Hematopoietic multipotent progenitor cell treated with erythropoietin and hydrocortisone succinate and interleukin-3 and kit ligand, for 8 days (in vitro differentiated cells): Measurements from ENCODE around the gene NSMCE1.

Experiments
- DNase-seq: peaks from one replicate; pipeline ENCODE4 v3.0.0-alpha.2; 2015

NSMCE1 gene

GRCh38 chr16:27242398-27242797, 26.2 kb downstream of the NSMCE1 start:
- DNase-seq = no peak

- DNase-seq = no peak
Measured at GRCh38 chr16:27241658-27242057, 26.9 kb downstream of the NSMCE1 start.

GRCh38 chr16:27240948-27241531, 27.5 kb downstream of the NSMCE1 start:
- no peak for DNase-seq

DNA sequence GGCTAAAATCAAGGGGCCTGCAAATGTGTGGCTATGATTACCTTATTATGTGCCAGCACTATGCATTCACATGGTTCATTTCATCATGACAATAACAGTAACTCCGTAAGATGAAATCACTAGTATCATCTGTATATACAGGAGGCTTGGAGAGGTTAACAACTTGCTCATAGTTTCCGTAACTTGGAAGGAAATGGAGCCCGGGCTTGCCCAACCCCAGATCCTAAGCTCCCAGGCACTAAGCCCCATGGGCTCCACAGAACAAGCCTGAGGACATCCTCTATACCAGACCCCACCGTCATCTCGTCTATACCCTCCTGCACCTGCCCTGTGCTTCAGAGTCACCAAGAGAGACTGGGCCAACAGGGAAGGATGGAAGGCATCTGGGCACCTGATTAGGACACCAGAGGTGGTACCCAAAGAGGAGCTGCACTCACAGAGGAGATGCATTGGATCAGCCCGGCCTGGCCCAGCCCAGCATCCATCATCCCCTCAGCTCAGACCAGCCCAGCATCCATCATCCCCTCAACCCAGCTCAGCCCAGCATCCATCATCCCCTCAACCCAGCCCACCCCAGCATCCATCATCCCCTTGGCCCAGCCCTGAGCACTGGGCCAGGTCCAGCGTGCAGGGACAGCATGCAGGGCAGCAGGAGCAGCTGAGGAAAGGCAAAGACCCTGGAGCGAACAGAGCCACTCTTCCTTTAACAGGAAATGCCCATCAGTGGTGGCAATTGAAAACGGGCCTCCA, 28.5 kb downstream of the NSMCE1 start:
- DNase-seq = no peak

- no peak for DNase-seq
Measured at GRCh38 chr16:27239026-27239425, 29.5 kb downstream of the NSMCE1 start.

DNA sequence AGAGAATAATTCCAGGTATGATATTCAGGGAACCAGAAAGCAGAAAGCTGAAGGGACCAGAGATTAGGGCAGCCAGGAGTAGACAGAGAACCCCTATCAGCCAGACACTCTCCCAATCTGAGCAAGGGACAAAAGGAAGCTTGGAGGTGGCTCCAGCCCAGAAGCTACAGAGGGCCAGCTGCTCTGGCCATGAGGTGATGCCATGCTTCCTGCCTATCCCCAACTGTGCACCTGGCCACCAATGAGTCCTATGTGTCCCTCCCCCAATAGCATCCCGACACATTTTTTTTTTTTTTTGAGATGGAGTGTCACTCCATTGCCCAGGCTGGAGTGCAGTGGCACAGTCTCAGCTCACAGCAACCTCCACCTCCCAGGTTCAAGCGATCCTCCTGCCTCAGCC, 30.0 kb downstream of the NSMCE1 start:
- no peak for DNase-seq

DNA sequence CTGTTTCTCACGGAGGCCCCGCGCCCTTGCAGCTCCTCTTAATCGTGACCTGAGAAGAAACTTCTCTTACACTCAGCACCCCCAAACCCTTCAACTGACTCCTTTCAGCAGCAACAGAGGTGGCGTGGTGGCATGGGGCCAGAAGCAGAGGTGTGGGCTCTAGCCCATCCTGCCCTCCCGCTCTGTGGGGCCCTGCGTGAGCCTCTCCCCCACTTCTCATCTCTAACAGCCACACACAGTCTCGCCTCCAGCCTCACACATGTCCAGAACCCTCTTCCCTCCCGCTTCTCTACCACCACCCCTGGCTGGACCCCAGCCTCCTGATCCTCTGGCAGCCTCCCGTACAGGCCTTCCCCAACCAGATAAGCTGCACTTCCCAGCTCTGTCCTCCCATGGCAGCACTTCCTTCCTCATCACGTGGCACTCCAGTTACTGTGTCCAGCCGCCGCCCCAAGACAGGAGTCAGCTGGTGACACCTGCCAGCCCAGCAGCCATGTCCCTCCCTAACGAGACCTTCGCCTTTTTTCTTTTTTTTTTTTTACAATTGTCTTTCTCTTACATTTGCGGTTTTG, 30.5 kb downstream of the NSMCE1 start:
- peak; percentile 78 for DNase-seq

DNA sequence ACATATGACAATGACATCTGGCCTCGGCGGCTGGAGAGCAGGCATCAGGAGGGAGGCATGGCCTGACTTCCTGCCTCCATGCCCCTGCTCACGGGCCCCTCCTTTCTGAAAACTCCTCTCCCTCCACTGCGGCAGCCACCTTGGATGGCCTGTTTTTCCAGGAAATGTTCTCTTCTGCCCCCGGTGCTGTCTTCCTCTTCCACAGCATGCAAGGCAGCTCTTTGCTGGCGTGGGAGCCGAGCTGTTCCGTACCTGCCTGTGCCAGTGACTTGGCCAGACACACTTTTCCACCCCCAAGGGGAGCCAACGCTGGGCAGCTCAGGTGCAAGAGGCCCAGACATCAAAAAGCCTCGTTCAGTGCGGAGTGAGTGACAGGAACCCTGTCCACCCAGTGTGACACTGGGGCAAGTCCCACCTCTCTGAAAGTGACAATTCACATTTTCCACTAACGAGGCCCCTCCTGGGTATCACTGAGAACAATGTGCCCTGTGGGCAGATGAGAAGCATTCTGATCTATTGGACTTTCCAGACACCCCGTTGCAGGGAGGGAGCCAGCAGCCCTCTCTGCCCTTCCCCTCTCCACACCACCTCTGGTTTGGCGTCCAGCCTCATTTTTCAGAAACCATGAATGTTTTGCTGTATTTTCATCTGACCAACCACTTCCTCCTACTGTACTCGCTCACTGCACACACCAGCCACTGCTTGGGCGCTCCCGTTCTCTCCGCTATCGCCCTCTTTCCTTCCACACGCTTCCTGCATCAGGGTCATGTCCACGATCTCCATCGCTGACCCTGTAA, 31.2 kb downstream of the NSMCE1 start:
- peak; percentile 89 for DNase-seq

DNA sequence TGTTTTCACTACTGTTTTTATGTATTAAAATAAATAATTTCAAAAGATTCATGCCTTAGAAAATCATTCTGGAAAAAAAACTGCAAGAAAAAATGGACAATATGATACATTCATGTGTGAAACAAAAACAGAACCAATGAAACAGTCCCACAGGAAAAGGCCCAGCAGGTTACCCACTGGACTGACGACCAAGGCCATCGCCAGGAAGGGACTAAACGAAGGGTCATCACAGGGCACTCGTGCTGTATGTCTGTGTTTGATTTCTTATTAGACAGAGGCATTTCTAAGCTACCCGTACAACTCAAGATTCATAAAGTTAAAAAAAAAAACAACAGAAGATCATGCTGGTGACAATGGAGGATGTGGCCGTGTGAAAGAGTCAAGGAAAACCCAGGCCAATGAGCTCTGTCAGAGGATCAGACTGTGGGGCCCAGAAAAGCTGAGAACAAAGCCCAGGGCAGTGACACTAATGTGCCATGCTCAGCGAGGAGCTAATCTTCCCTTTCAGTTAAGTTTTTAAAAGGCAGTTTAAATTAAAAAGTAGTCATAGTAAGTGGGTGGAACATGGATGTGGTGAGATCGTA, 31.8 kb downstream of the NSMCE1 start:
- DNase-seq = peak; percentile 18

DNA sequence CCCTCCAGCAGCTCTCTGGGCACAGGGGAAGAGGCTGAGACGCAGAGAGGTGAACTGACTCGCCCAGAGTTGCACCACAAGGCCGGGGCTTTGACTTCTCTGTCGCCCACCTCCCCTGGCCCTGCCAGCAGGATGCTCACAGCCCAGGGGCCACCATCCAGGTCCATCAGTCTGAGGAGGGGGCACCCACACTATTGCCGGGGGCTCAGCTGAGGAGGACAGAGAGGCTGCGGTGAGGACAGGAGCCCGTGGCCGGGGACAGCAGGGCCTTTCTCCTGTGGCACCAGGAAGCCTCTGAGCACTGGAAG, 32.7 kb downstream of the NSMCE1 start:
- DNase-seq = no peak

GRCh38 chr16:27235055-27235937, 33.3 kb downstream of the NSMCE1 start:
- DNase-seq = peak; percentile 100

GRCh38 chr16:27234603-27235002, 34.0 kb downstream of the NSMCE1 start:
- no peak for DNase-seq

DNA sequence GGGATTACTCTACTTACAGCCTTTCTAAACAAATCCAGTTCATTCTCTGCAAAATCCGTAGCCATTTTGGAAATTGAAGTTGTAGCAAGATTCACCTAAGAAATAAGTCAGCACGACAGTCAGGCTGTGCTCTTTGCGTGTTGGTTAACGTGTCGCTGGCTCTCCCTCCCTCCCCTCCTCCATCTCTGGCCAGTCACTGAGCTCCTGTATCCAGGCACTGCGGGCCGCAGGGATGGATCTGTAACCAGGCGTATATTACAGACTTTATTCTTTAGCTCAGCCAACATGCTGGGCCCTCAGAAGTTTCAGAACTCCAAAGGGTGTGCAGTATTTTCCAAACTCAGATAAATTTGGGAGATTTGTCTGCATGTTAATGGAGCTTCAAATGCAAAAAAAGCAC, 34.4 kb downstream of the NSMCE1 start:
- DNase-seq = no peak

DNA sequence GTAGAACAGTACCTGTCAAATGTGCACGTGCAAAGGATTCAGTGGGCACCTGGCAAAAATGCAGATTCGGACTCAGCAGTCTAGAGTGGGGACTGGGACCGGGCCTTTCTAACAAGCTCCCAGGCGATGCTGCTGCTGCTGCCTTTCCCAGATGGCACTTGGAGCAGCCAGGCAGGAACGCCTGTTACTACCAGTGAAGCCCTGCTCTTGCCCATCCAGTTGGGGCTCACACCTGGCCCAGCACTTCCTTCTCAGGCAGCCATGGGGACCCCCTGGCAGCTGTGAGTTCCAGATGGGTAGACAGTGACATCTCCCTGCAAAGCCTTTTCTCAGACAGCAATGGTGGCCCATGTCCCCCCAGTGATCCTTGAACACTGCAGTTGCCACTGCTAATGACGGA, 34.8 kb downstream of the NSMCE1 start:
- DNase-seq = no peak

- no peak for DNase-seq
Measured at GRCh38 chr16:27232901-27233625, 35.5 kb downstream of the NSMCE1 start.

DNA sequence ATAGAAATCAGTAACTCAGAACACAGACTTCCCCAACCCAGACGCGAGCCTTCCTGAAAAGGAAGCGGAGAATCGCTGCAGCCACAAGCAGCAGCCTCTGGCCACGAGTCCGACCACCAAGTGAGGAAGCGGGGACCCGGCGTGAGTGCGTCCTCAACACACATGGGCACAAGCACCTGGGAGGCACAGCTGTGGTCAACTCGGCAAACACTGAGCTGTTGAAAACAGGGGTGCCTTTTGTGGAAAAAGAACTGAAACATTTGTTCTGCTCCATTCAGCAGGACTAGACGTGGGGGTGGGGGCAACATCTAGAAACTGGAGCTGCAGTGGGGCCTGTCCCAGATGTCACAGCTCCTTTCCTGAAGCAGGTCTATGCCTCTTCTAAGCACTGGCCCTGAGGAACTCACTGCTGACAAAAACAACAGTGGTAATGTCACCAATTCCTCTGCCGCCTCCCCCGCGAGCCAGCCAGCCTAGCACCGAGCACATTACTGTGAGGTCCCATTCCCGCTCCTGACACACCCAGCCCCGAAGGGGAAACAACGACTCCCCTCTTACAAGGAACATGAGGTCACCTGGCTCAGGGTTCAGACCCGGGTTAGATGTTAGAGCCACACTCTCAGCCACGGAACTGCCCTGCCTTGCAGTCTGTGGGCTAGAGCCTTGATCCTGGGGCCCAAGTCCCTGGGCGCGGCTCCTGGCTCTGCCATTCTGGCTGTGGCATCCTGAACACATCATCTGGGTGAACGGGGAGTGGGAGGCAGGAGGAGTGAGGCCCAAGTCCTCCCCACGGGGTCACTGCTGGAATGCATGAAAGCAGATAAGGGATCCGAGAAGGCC, 36.3 kb downstream of the NSMCE1 start:
- peak; percentile 56 for DNase-seq

DNA sequence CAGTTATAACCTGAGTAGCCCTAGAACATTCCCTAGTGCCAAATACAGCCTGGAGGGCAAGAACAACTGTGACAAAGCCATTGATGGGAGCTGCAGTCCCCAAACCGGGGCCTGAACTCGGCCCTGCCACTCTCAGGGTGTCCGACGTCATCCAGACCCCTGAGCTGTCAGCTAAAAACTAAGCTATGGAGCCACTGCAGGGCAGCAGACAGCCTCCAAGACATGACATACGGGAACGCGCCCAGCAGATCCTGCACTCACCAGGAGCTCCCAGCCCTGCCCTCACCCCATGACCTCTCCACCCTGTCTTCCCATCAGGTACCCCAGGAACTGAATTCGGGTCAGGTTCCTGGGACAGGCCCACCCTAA, 36.9 kb downstream of the NSMCE1 start:
- DNase-seq = no peak

- peak; percentile 92 for DNase-seq
Measured at GRCh38 chr16:27230562-27231001, 38.0 kb downstream of the NSMCE1 start.

DNA sequence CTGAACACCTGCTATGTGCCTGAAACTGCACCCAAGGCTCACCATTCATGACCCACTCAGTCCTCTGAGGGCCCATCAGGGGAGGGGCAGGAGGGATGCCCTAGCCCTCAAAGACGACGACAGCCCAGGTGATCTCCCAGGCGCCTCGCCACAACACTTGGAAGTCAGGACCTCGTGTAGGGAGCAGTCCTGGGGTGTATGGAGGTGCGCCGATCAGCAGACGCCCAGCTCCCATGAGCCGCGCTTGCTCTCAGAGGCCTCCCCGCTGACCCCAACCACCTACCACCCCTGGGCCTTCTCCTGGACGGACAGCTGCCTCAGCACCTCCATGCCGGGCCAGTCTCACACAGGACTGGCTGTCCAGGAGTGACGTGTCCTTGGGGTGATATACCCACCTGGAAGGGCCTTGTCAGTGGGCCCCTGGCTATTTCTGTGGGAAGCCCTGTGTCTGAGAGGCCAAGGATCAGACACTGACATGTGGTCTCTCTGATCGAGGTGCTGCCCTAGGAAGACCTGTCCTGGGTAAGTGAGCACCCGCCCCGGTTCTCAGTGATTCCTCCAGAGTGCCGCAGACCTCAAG, 38.6 kb downstream of the NSMCE1 start:
- DNase-seq = no peak
